IMR-90 (cell line): Measurements from ENCODE around the gene RNU6-9. TPM values are rescaled to one million over a fixed set of nuclear protein-coding genes. Genes with fewer than 3 reads are reported as not detected.

Experiments
- ATAC-seq: fragments of 200-7000 bp; cut with Tn5 transposase; 2 replicates; pipeline ENCODE4 v1.9.1; 2020; ENCODE audit warnings: low read depth, mild to moderate bottlenecking, moderate library complexity
- BruUV-seq: library from RNA; stranded (reverse); fragments of 400-500 nt; replicated peaks from 2 replicates; lab custom pipeline; 2021; lab: Mats Ljungman, UMichigan
- CTCF ChIA-PET: fragments of 300-600 bp; formaldehyde crosslinking; extraction: SDS; loops from one replicate; lab custom pipeline; 2021; ENCODE audit warnings: antibody characterized with exemption; lab: Yijun Ruan, JAX
- POLR2A ChIA-PET: fragments of 300-600 bp; sonication (Branson Sonifier 250); formaldehyde crosslinking; loops from one replicate; lab custom pipeline; 2022; ENCODE audit warnings: antibody characterized with exemption; ENCODE audit not compliant: unreplicated experiment; lab: Charles Lee
- DNase-seq: peaks from one replicate; pipeline ENCODE4 v3.0.0; 2013
- H2AFZ ChIP-seq: replicated peaks from 2 replicates; pipeline ENCODE3; 2013; ENCODE audit warnings: low read length, mild to moderate bottlenecking; ENCODE audit not compliant: poor library complexity
- H2AK5ac ChIP-seq: 2 replicates; pipeline ENCODE4 v1.6.1; 2013; ENCODE audit warnings: low read depth, low read length, inconsistent platforms
- H2AK9ac ChIP-seq: replicated peaks from 2 replicates; pipeline ENCODE3; 2013; ENCODE audit warnings: mild to moderate bottlenecking, low read depth, low read length, moderate library complexity; ENCODE audit not compliant: poor library complexity
- H2BK120ac ChIP-seq: 2 replicates; pipeline ENCODE4 v1.6.1; 2013; ENCODE audit warnings: low read depth, low read length, inconsistent platforms
- H2BK15ac ChIP-seq: 3 replicates; pipeline ENCODE4 v1.6.1; 2013; ENCODE audit warnings: low read depth, low read length, inconsistent platforms
- H2BK20ac ChIP-seq: 2 replicates; pipeline ENCODE4 v1.6.1; 2013; ENCODE audit warnings: low read depth, mild to moderate bottlenecking, inconsistent platforms, low read length, moderate library complexity
- H2BK5ac ChIP-seq: 2 replicates; pipeline ENCODE4 v1.6.1; 2013; ENCODE audit warnings: mild to moderate bottlenecking, low read depth, low read length, inconsistent platforms; ENCODE audit not compliant: poor library complexity, severe bottlenecking
- H3K14ac ChIP-seq: replicated peaks from 2 replicates; pipeline ENCODE4 v1.6.1; 2013; ENCODE audit warnings: low read depth, low read length, inconsistent platforms
- H3K18ac ChIP-seq: 2 replicates; pipeline ENCODE4 v1.6.1; 2013; ENCODE audit warnings: low read depth, low read length, control low read depth
- H3K23ac ChIP-seq: 2 replicates; pipeline ENCODE4 v1.6.1; 2013; ENCODE audit warnings: low read depth, low read length, inconsistent platforms
- H3K27ac ChIP-seq: 2 replicates; pipeline ENCODE4 v1.5.1; 2013; ENCODE audit warnings: mild to moderate bottlenecking, control low read depth, low read length; ENCODE audit not compliant: insufficient read depth
- H3K27me3 ChIP-seq: 2 replicates; pipeline ENCODE4 v1.6.1; 2013; ENCODE audit warnings: low read length; ENCODE audit not compliant: control insufficient read depth, insufficient read depth
- H3K36me3 ChIP-seq: 2 replicates; pipeline ENCODE4 v1.6.1; 2013; ENCODE audit warnings: low read length, mixed read lengths; ENCODE audit not compliant: control insufficient read depth, insufficient read depth
- H3K4ac ChIP-seq: 2 replicates; pipeline ENCODE4 v1.6.1; 2013; ENCODE audit warnings: low read depth, low read length, inconsistent platforms
- H3K4me1 ChIP-seq: 2 replicates; pipeline ENCODE4 v1.6.1; 2013; ENCODE audit warnings: low read length, mixed read lengths; ENCODE audit not compliant: control insufficient read depth, insufficient read depth
- H3K4me2 ChIP-seq: 2 replicates; pipeline ENCODE4 v1.6.1; 2013; ENCODE audit warnings: low read depth, mild to moderate bottlenecking, control low read depth, low read length, moderate library complexity
- H3K4me3 ChIP-seq: 2 replicates; pipeline ENCODE4 v1.5.1; 2013; ENCODE audit warnings: low read depth, mild to moderate bottlenecking, control low read depth, low read length, moderate library complexity; ENCODE audit not compliant: insufficient read depth
- H3K56ac ChIP-seq: 2 replicates; pipeline ENCODE4 v1.6.1; 2013; ENCODE audit warnings: low read length, inconsistent platforms; ENCODE audit not compliant: insufficient read depth; ENCODE audit errors: extremely low read depth
- H3K79me1 ChIP-seq, 2 experiments: 2 replicates each; pipeline ENCODE4 v1.6.1; 2013; ENCODE audit warnings: low read length in 2 of 2, inconsistent platforms in 1 of 2, low read depth in 1 of 2
- H3K9ac ChIP-seq: 2 replicates; pipeline ENCODE4 v1.6.1; 2013; ENCODE audit warnings: low read depth, low read length, control low read depth
- H3K9me1 ChIP-seq: 2 replicates; pipeline ENCODE4 v1.6.1; 2013; ENCODE audit warnings: low read length, inconsistent platforms; ENCODE audit not compliant: insufficient read depth
- H3K9me3 ChIP-seq: 2 replicates; pipeline ENCODE4 v1.6.1; 2013; ENCODE audit warnings: low read length; ENCODE audit not compliant: control insufficient read depth, insufficient read depth
- H4K20me1 ChIP-seq: 2 replicates; pipeline ENCODE4 v1.6.1; 2013; ENCODE audit warnings: low read length, inconsistent platforms; ENCODE audit not compliant: insufficient read depth
- H4K5ac ChIP-seq: 2 replicates; pipeline ENCODE4 v1.6.1; 2013; ENCODE audit warnings: mild to moderate bottlenecking, low read depth, low read length, control low read depth
- H4K8ac ChIP-seq, 2 experiments: 2 replicates each; pipeline ENCODE4 v1.6.1; 2013; ENCODE audit warnings: low read depth in 2 of 2, low read length in 2 of 2, control low read depth in 1 of 2, inconsistent platforms in 1 of 2
- H4K91ac ChIP-seq: 2 replicates; pipeline ENCODE4 v1.6.1; 2013; ENCODE audit warnings: low read depth, low read length, inconsistent platforms; ENCODE audit not compliant: insufficient read depth
- BHLHE40 ChIP-seq: fragments of 150-350 bp; IDR thresholded peaks from 2 replicates; pipeline ENCODE4 v1.6.1; 2016; ENCODE audit warnings: mild to moderate bottlenecking, low read depth, low read length
- CEBPB ChIP-seq: IDR thresholded peaks from 2 replicates; pipeline ENCODE4 v1.6.1; 2012; ENCODE audit warnings: low read depth, low read length, improper control_type of control experiment
- CHD1 ChIP-seq: IDR thresholded peaks from 2 replicates; pipeline ENCODE4 v1.6.1; 2012; ENCODE audit warnings: low read depth, low read length, improper control_type of control experiment
- FOS ChIP-seq: fragments of 150-350 bp; IDR thresholded peaks from 2 replicates; pipeline ENCODE4 v1.6.1; 2016; ENCODE audit warnings: low read depth, low read length
- MAFK ChIP-seq: IDR thresholded peaks from 2 replicates; pipeline ENCODE4 v1.6.1; 2012; ENCODE audit warnings: low read depth, low read length, improper control_type of control experiment
- MAZ ChIP-seq: IDR thresholded peaks from 2 replicates; pipeline ENCODE4 v1.6.1; 2012; ENCODE audit warnings: low read depth, mild to moderate bottlenecking, low read length, improper control_type of control experiment, moderate library complexity, borderline replicate concordance
- MXI1 ChIP-seq: IDR thresholded peaks from 2 replicates; pipeline ENCODE4 v1.6.1; 2012; ENCODE audit warnings: low read depth, mild to moderate bottlenecking, low read length, moderate library complexity, borderline replicate concordance
- NFE2L2 ChIP-seq: fragments of 150-350 bp; IDR thresholded peaks from 2 replicates; pipeline ENCODE4 v1.6.1; 2016; ENCODE audit warnings: low read depth, mild to moderate bottlenecking, low read length
- POLR2A ChIP-seq: IDR thresholded peaks from 2 replicates; pipeline ENCODE4 v1.6.1; 2012; ENCODE audit warnings: mild to moderate bottlenecking, low read depth, low read length
- RAD21 ChIP-seq: IDR thresholded peaks from 2 replicates; pipeline ENCODE4 v1.6.1; 2012; ENCODE audit warnings: low read length, improper control_type of control experiment
- RCOR1 ChIP-seq: IDR thresholded peaks from 2 replicates; pipeline ENCODE4 v1.6.1; 2012; ENCODE audit warnings: mild to moderate bottlenecking, low read length, improper control_type of control experiment; ENCODE audit not compliant: insufficient replicate concordance
- RFX5 ChIP-seq: IDR thresholded peaks from 2 replicates; pipeline ENCODE4 v1.8.0; 2012; ENCODE audit warnings: low read depth, mild to moderate bottlenecking, low read length, moderate library complexity
- SMC3 ChIP-seq: fragments of 150-350 bp; IDR thresholded peaks from 2 replicates; pipeline ENCODE4 v1.6.1; 2016; ENCODE audit warnings: low read depth, mild to moderate bottlenecking, antibody characterized with exemption, low read length, moderate library complexity
- USF2 ChIP-seq: fragments of 150-350 bp; IDR thresholded peaks from 2 replicates; pipeline ENCODE4 v1.6.1; 2017; ENCODE audit warnings: mild to moderate bottlenecking, antibody characterized with exemption, low read length, low read depth
- WGBS, 2 experiments: methylation state at CpG; one replicate each; pipeline versions ENCODE4 v1.1.5 to v1.1.7; 2013; ENCODE audit warnings: missing lambda C conversion rate in 2 of 2; ENCODE audit not compliant: insufficient read length in 1 of 2; ENCODE audit errors: extremely low coverage in 2 of 2; 5-methylcytosine and 5-hydroxymethylcytosine counted together
- dilution Hi-C: fragments of 300-500 bp; cut with HindIII; formaldehyde crosslinking; loops from one replicate; pipeline ENCODE4 v1.14.3; 2018; ENCODE audit warnings: low sequenced_read_pairs; ENCODE audit not compliant: unreplicated experiment
- in situ Hi-C: fragments of 300-500 bp; cut with MboI; formaldehyde crosslinking; loops from 3 replicates; pipeline ENCODE4 v1.14.3; 2019; ENCODE audit warnings: low sequenced_read_pairs, inconsistent platforms, mixed read lengths
- intact Hi-C: fragments of 100-400 bp; cut with micrococcal nuclease; formaldehyde crosslinking; loops from 2 replicates; pipeline ENCODE4 v1.10.0; 2022
- polyA plus RNA-seq, 3 experiments: library from polyadenylated mRNA; depleted of rRNA; stranded (reverse); fragments of >200 nt; gene quantifications; 2 replicates each; pipeline ENCODE4 v1.2.3, GENCODE V29; 2012; ENCODE audit warnings: low replicate concordance in 1 of 3
- total RNA-seq: library from RNA; depleted of rRNA; stranded (reverse); fragments of >200 nt; gene quantifications from 2 replicates; pipeline ENCODE4 v1.2.3, GENCODE V29; 2012
- TF ChIP-seq, protein P1 (sequence below): conservative IDR thresholded peaks from 2 replicates; pipeline ENCODE4 v1.5.1; 2012; ENCODE audit warnings: mild to moderate bottlenecking, low read depth, low read length, improper control_type of control experiment
- TF ChIP-seq, protein P2 (sequence below): fragments of 150-350 bp; IDR thresholded peaks from 2 replicates; pipeline ENCODE4 v1.6.1; 2016; ENCODE audit warnings: low read depth, mild to moderate bottlenecking, low read length, moderate library complexity, borderline replicate concordance

Gene RNU6-9
- total and polyA plus RNA-seq, 2 of the 4 experiments (the other 2 are of a cell fraction) = not detected

- no peak overlapping the region for H2BK20ac ChIP-seq
- no peaks in the 10 kb centered on the region for H3K9me1 ChIP-seq
- no peak overlapping the region for H4K91ac ChIP-seq
- H2BK15ac ChIP-seq = no peak overlapping the region
- no peak overlapping the region for H3K9ac ChIP-seq
- H3K36me3 ChIP-seq = peaks cover 10% of the 10 kb centered on the region
- no peak overlapping the region for H2BK120ac ChIP-seq
- no peak overlapping the region for H2AFZ ChIP-seq
- peaks cover 14 to 82% of the 10 kb centered on the region in 2 experiments for H3K79me1 ChIP-seq
- no peak overlapping the region for H3K14ac ChIP-seq
- H2AK9ac ChIP-seq = no peak overlapping the region
- peaks cover 5% of the 10 kb centered on the region; the same call in 1 of the 2 replicates for H3K4me1 ChIP-seq
- TF ChIP-seq CEBPB (no peak), FOS (no peak), CHD1 (no peak), RFX5 (no peak), POLR2A (no peak), MAFK (no peak), NFE2L2 (no peak), SMC3 (no peak), MAZ (no peak), RCOR1 (no peak), MXI1 (no peak), USF2 (no peak), RAD21 (no peak), BHLHE40 (no peak)
- TF ChIP-seq, protein P1, sequence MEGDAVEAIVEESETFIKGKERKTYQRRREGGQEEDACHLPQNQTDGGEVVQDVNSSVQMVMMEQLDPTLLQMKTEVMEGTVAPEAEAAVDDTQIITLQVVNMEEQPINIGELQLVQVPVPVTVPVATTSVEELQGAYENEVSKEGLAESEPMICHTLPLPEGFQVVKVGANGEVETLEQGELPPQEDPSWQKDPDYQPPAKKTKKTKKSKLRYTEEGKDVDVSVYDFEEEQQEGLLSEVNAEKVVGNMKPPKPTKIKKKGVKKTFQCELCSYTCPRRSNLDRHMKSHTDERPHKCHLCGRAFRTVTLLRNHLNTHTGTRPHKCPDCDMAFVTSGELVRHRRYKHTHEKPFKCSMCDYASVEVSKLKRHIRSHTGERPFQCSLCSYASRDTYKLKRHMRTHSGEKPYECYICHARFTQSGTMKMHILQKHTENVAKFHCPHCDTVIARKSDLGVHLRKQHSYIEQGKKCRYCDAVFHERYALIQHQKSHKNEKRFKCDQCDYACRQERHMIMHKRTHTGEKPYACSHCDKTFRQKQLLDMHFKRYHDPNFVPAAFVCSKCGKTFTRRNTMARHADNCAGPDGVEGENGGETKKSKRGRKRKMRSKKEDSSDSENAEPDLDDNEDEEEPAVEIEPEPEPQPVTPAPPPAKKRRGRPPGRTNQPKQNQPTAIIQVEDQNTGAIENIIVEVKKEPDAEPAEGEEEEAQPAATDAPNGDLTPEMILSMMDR = no peak
- TF ChIP-seq, protein P2, sequence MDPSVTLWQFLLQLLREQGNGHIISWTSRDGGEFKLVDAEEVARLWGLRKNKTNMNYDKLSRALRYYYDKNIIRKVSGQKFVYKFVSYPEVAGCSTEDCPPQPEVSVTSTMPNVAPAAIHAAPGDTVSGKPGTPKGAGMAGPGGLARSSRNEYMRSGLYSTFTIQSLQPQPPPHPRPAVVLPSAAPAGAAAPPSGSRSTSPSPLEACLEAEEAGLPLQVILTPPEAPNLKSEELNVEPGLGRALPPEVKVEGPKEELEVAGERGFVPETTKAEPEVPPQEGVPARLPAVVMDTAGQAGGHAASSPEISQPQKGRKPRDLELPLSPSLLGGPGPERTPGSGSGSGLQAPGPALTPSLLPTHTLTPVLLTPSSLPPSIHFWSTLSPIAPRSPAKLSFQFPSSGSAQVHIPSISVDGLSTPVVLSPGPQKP = no peak
- intact Hi-C loops = no loop called here
- no peak overlapping the region for H3K4me3 ChIP-seq
- ChIA-PET CTCF (no interaction called here), POLR2A (no interaction called here)
- H3K27ac ChIP-seq = no peak overlapping the region
- ATAC-seq (no peak), DNase-seq (no peak)
- H2AK5ac ChIP-seq = no peak overlapping the region
- WGBS, 2 experiments = no CpG with 5 or more reads among the region's 7 CpGs
- H3K4me2 ChIP-seq = no peak overlapping the region
- H3K4ac ChIP-seq = no peak overlapping the region
- in situ Hi-C loops = no loop called here
- H4K20me1 ChIP-seq = peaks cover 80% of the 10 kb centered on the region
- no peak overlapping the region for H4K5ac ChIP-seq
- dilution Hi-C loops = no loop called here
- no peaks in the 10 kb centered on the region for H3K9me3 ChIP-seq
- no peaks in the 10 kb centered on the region for H3K27me3 ChIP-seq
- BruUV-seq = no TSS peak
- H3K18ac ChIP-seq = no peak overlapping the region
- H2BK5ac ChIP-seq = no peak overlapping the region
- H3K23ac ChIP-seq = no peak overlapping the region
- no peak overlapping the region for H3K56ac ChIP-seq
- no peak overlapping the region for H4K8ac ChIP-seq
These were observed 13.2 kb downstream of the RNU6-9 start for GRCh38 chr19:906480-906879.
